Left lung (tissue), 10 donors: ENCODE measurements around the gene P2RY12. TPM values are rescaled to one million over a fixed set of nuclear protein-coding genes. Genes with fewer than 3 reads are reported as not detected.

Source experiments
- ATAC-seq: fragments of 200-7000 bp; cut with Tn5 transposase; one replicate; pipeline ENCODE4 v1.9.1; 2020; ENCODE audit warnings: moderate library complexity
- DNase-seq, 4 donors: peaks; one replicate each; pipeline ENCODE4 v3.0.0-alpha.2; 2013 to 2020
- H3K27ac ChIP-seq, 2 donors: fragments of 200-600 bp; sonication (generic) in 1 of 2; one replicate each; pipeline versions ENCODE4 v1.5.0 to v1.8.0; 2020 to 2021
- H3K27me3 ChIP-seq, 2 donors: fragments of 200-600 bp; sonication (generic) in 1 of 2; one replicate each; pipeline versions ENCODE4 v1.5.0 to v1.8.0; 2020 to 2021
- H3K36me3 ChIP-seq, 2 donors: fragments of 200-600 bp; sonication (generic) in 1 of 2; one replicate each; pipeline versions ENCODE4 v1.5.0 to v1.8.0; 2020 to 2021
- H3K4me1 ChIP-seq, 2 donors: fragments of 200-600 bp; one replicate each; pipeline ENCODE4 v1.8.0; 2021
- H3K4me3 ChIP-seq, 2 donors: fragments of 200-600 bp; sonication (generic) in 1 of 2; one replicate each; pipeline versions ENCODE4 v1.5.0 to v1.8.0; 2020 to 2021; ENCODE audit warnings: mild to moderate bottlenecking in 1 of 2
- H3K9me3 ChIP-seq, 2 donors: fragments of 200-600 bp; sonication (generic) in 1 of 2; one replicate each; pipeline versions ENCODE4 v1.5.0 to v1.8.0; 2020 to 2021
- intact Hi-C, 2 donors: fragments of 100-400 bp; cut with DNase I; formaldehyde crosslinking; loops; one replicate each; pipeline versions ENCODE4 v1.11.2 to v1.14.2; 2022
- polyA plus RNA-seq, 6 donors: library from polyadenylated mRNA; unstranded; fragments of 120-200 nt; gene quantifications; one replicate each; pipeline ENCODE4 v1.2.1, GENCODE V29; 2013; ENCODE audit not compliant: insufficient read length in 6 of 6
- total RNA-seq, 2 donors: library from RNA; stranded (reverse); fragmentation: NEBNext Ultra II Directional; extraction: Animal tissue kit (Norgen Biotek cat#: 25700); gene quantifications; one replicate each; pipeline ENCODE4 v1.2.1, GENCODE V29; 2021
- TF ChIP-seq, protein P1 (sequence below), 2 donors: fragments of 200-600 bp; sonication (generic) in 1 of 2; IDR thresholded peaks; one replicate each; pipeline versions ENCODE4 v1.5.0 to v1.8.0; 2021; ENCODE audit warnings: antibody characterized with exemption in 2 of 2
- donor health status: DM: no; HTN: yes; CAD: no.
- donor health status: DM: no; HTN: no; CAD: no.

Gene P2RY12
- total and polyA plus RNA-seq, 8 donors: 0.58 to 4.0 (median 1.4) TPM

GRCh38 chr3:151387842-151388241 is 3.3 kb upstream of the P2RY12 start:
- no peaks in the 10 kb centered on the region for H3K9me3 ChIP-seq
- ATAC-seq (peak; percentile 19), DNase-seq (peak in 1 of 4 donors; percentile 74)
- H3K36me3 ChIP-seq: no peaks in the 10 kb centered on the region
- intact Hi-C loops: no loop called here
- no peak overlapping the region for H3K4me3 ChIP-seq
- peak overlapping the region in 1 of 2 donors; percentile 78 for H3K27ac ChIP-seq
- TF ChIP-seq, protein P1, sequence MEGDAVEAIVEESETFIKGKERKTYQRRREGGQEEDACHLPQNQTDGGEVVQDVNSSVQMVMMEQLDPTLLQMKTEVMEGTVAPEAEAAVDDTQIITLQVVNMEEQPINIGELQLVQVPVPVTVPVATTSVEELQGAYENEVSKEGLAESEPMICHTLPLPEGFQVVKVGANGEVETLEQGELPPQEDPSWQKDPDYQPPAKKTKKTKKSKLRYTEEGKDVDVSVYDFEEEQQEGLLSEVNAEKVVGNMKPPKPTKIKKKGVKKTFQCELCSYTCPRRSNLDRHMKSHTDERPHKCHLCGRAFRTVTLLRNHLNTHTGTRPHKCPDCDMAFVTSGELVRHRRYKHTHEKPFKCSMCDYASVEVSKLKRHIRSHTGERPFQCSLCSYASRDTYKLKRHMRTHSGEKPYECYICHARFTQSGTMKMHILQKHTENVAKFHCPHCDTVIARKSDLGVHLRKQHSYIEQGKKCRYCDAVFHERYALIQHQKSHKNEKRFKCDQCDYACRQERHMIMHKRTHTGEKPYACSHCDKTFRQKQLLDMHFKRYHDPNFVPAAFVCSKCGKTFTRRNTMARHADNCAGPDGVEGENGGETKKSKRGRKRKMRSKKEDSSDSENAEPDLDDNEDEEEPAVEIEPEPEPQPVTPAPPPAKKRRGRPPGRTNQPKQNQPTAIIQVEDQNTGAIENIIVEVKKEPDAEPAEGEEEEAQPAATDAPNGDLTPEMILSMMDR (IDR thresholded peaks at IDR 0.05): no peak
- H3K4me1 ChIP-seq: peaks cover 0 to 54% of the 10 kb centered on the region in 2 donors
- H3K27me3 ChIP-seq: no peaks in the 10 kb centered on the region

- Histone ChIP-seq H3K4me1 (peaks cover 0 to 59% of the 10 kb centered on the region in 2 donors), H3K27me3 (no peaks in the 10 kb centered on the region), H3K9me3 (no peaks in the 10 kb centered on the region), H3K27ac (peak overlapping the region in 1 of 2 donors; percentile 78), H3K4me3 (no peak overlapping the region), H3K36me3 (no peaks in the 10 kb centered on the region)
- peak; percentile 15 for ATAC-seq
- no peak for DNase-seq
- TF ChIP-seq, protein P1 (IDR thresholded peaks at IDR 0.05): no peak
- intact Hi-C loops: no loop called here
Observed at GRCh38 chr3:151387432-151387831, 2.9 kb upstream of the P2RY12 start.

DNA sequence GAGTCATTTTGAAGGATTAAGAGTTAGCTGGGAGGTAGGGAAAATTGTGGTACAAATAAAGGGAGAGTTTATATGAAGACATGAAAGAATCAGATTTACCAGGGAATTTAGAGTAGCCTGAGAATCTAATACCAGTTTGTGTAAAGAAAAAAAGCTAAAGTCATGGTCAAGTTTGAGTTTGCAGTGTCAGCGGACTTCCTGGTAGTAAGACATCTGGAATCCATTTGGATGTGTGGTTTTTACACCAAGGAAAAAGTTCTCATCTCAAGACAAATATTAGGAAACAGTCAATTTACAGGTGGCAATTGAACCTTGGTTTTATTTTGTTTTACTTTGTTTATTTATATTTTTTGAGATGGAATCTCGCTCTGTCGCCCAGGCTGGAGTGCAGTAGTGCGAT is 1.5 kb upstream of the P2RY12 start:
- H3K9me3 ChIP-seq: no peaks in the 10 kb centered on the region
- no peaks in the 10 kb centered on the region for H3K27me3 ChIP-seq
- no peak for ATAC-seq
- H3K4me1 ChIP-seq: peaks cover 0 to 61% of the 10 kb centered on the region in 2 donors
- H3K36me3 ChIP-seq: no peaks in the 10 kb centered on the region
- TF ChIP-seq, protein P1 (IDR thresholded peaks at IDR 0.05): no peak
- intact Hi-C loops: no loop called here
- H3K27ac ChIP-seq: peak overlapping the region in 1 of 2 donors; percentile 78
- no peak overlapping the region for H3K4me3 ChIP-seq
- no peak for DNase-seq

DNA sequence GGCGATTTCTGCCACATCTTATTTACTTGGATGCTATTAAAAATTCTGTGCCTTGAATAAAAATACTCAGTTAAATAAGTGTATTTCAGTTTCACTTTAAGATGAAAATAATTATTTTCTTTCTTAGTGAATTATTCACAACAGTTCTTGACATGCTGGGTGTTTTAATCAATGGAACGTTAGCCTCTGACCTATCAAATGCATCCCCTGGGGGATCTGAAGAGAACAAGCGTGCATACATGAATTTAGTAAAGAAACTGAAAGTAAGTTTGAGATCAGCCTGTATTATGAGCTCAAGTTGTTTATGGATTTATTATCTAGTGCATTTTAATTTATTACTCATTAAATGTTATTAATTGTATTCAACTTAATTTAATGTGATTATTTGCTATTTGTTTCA is 597 bp downstream of the P2RY12 start:
- peak overlapping the region in 1 of 2 donors; percentile 6 for H3K27ac ChIP-seq
- no peaks in the 10 kb centered on the region for H3K36me3 ChIP-seq
- TF ChIP-seq, protein P1 (IDR thresholded peaks at IDR 0.05): no peak
- H3K4me1 ChIP-seq: peaks cover 0 to 58% of the 10 kb centered on the region in 2 donors
- H3K9me3 ChIP-seq: no peaks in the 10 kb centered on the region
- peak overlapping the region; percentile 2 to 13 for H3K4me3 ChIP-seq
- intact Hi-C loops: no loop called here
- DNase-seq (peak in 1 of 4 donors; percentile 16), ATAC-seq (no peak)
- H3K27me3 ChIP-seq: no peaks in the 10 kb centered on the region

- peaks cover 0 to 50% of the 10 kb centered on the region in 2 donors for H3K4me1 ChIP-seq
- no peak overlapping the region for H3K4me3 ChIP-seq
- no peaks in the 10 kb centered on the region for H3K36me3 ChIP-seq
- H3K27me3 ChIP-seq: no peaks in the 10 kb centered on the region
- H3K27ac ChIP-seq: peak overlapping the region in 1 of 2 donors; percentile 45
- intact Hi-C loops: no loop called here
- TF ChIP-seq, protein P1 (IDR thresholded peaks at IDR 0.05): no peak
- DNase-seq (no peak), ATAC-seq (no peak)
- H3K9me3 ChIP-seq: no peaks in the 10 kb centered on the region
Observed at GRCh38 chr3:151383111-151383510, 1.4 kb downstream of the P2RY12 start.
